ENCODE data around the gene CACNA1E.

Gene CACNA1E

DNA sequence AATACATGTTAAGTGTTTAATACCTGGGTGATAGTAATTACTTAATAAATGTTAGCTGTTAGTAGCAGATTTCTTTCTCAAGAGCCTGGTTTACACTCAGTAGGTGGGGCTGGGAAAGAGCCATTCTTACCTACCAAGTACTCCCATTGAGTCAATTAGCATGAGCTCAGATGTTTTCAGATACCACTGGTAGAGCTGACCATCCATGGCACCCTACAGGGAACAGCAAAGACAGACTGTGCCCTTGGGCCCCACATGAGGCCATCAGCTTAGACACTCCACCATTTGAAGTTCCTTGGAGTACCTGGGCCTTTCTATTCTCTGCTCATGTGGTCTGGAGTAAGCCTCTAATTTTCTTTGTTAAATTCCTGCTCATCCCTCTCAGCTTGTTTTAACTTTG, 179.3 kb downstream of the CACNA1E start:
- Mint-ChIP-seq H3K36me3 (ENCODE audit: low read depth) (no peaks in the 10 kb centered on the region), H3K27me3 (ENCODE audit: low read depth) (peaks cover 11% of the 10 kb centered on the region), H3K4me3 (no peak overlapping the region), H3K4me1 (ENCODE audit: low read depth) (no peaks in the 10 kb centered on the region), H3K9me3 (no peaks in the 10 kb centered on the region), H3K27ac (no peak overlapping the region)

DNA sequence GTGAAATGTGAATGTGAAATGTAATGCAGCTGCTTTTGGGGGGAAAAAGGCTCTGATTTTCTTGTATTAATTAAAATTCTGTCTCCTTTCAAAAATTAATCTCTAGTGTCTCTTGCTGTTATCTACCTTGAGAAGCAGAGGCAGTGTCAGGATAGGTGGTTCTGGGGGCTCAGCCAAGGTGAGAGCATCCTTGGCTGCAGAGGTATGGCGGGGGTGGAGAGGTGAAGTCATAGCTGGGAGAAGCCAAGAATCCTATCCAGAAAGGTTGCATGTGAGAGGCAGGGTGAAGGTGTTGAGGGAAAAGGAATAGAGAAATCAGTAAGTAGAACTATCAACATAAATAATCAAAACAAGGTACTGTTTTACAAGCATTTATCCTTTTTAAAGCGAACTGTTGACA, 181.2 kb downstream of the CACNA1E start:
- no peak overlapping the region for H3K27ac Mint-ChIP-seq
- no peaks in the 10 kb centered on the region for H3K9me3 Mint-ChIP-seq
- no peak overlapping the region for H3K4me3 Mint-ChIP-seq
- H3K27me3 Mint-ChIP-seq (ENCODE audit: low read depth): peaks cover 11% of the 10 kb centered on the region
- H3K4me1 Mint-ChIP-seq (ENCODE audit: low read depth): no peaks in the 10 kb centered on the region
- H3K36me3 Mint-ChIP-seq (ENCODE audit: low read depth): no peaks in the 10 kb centered on the region

DNA sequence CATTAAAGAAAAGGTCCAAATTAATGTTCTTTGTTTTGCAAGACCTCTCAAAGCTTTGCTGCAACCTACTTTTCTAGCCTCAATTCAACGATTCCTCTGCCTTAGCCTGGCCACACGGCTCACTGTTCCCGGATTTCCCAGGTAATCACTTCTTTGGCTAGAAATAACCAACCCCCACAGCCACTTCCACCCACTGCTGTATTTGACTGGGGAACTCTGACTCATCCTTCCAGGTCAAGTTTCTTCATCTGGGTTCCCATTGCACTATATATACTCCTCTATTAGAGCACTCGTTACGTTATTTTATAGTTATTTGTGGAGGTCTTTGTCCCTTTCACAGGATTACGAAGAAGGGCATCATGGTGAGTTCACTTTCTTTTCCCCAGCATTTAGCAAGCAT, 185.9 kb downstream of the CACNA1E start:
- no peaks in the 10 kb centered on the region for H3K36me3 Mint-ChIP-seq (ENCODE audit: low read depth)
- H3K4me1 Mint-ChIP-seq (ENCODE audit: low read depth): no peaks in the 10 kb centered on the region
- H3K9me3 Mint-ChIP-seq: no peaks in the 10 kb centered on the region
- H3K27ac Mint-ChIP-seq: no peak overlapping the region
- H3K27me3 Mint-ChIP-seq (ENCODE audit: low read depth): peaks cover 8% of the 10 kb centered on the region
- no peak overlapping the region for H3K4me3 Mint-ChIP-seq

DNA sequence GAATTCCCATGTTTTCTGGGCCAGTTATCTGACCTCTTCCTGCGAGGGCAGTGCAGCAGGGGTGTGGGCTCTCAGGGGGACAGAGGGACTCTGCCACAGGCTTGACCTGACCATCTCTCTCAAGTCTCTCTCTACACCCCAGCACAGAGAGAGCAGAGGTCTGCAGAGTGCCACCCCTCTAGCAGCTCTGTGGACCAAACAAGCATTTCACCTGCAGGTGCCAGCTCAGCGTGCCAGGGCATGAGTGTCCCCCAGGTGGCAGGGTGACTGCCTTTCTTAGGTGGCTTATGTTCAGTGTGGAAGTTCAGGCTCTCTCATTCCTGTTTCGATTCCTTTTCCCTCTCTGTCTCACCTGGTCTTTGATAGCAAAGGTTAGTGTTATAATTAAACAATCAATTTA, 191.3 kb downstream of the CACNA1E start:
- Mint-ChIP-seq H3K9me3 (no peaks in the 10 kb centered on the region), H3K27ac (no peak overlapping the region), H3K36me3 (ENCODE audit: low read depth) (no peaks in the 10 kb centered on the region), H3K4me1 (ENCODE audit: low read depth) (no peaks in the 10 kb centered on the region), H3K4me3 (no peak overlapping the region), H3K27me3 (ENCODE audit: low read depth) (peaks cover 4% of the 10 kb centered on the region)

DNA sequence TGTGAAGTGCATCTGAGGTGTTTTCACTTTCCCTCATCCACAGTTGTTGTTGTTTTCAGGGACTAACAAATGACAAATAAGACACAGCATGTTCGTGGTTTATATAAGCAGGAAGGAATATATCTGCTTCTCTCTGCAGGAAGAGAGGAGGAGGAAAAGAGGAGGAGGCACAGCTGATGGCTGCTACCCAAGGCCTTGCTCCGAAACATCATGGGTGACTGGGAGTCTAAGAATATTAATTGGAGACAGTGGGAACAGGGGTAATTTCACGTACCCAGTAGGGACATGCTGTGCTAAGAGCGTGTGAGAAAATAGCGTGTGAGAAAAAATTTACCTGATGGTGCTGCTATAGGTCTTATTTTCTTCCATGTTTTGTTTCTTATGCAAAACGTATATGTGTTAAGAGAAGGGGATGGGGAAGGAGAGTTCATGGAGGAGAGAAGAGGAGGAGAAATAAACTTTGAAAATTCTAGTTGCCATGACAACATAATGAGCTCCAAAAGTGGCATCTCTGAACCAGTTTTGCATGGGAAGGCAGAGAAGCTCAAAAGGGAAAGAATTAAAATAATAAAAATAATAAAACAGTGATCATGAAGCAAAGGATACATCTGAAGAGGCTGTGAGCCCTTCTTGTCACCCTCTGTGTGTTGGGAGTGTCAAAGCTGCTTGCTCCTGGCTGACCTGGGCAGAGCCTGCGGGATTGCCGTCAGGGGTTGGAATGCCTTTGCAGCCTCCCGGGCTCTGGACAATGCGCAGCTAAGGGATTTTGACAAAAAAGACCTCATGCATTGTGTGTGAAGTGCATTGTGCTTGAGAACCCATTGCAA, 192.0 kb downstream of the CACNA1E start:
- H3K27me3 Mint-ChIP-seq (ENCODE audit: low read depth): peaks cover 4% of the 10 kb centered on the region
- no peaks in the 10 kb centered on the region for H3K36me3 Mint-ChIP-seq (ENCODE audit: low read depth)
- H3K4me1 Mint-ChIP-seq (ENCODE audit: low read depth): no peaks in the 10 kb centered on the region
- no peak overlapping the region for H3K4me3 Mint-ChIP-seq
- no peak overlapping the region for H3K27ac Mint-ChIP-seq
- H3K9me3 Mint-ChIP-seq: no peaks in the 10 kb centered on the region

DNA sequence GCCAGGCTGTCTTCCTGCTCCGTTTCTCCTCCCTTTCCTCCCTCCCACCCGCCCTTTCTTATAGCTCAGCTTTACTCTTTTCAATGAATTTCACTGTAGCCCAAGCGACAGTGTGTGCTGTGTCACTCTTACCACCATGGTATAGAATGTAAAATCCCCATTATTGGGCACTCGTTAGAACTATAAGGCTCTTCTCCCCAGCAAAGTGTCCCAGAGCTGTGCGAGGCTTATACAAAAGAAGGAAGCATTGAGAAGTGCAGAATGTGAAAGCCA, 192.5 kb downstream of the CACNA1E start:
- Mint-ChIP-seq H3K36me3 (ENCODE audit: low read depth) (no peaks in the 10 kb centered on the region), H3K4me1 (ENCODE audit: low read depth) (no peaks in the 10 kb centered on the region), H3K27ac (no peak overlapping the region), H3K9me3 (no peaks in the 10 kb centered on the region), H3K4me3 (no peak overlapping the region), H3K27me3 (ENCODE audit: low read depth) (peaks cover 4% of the 10 kb centered on the region)

DNA sequence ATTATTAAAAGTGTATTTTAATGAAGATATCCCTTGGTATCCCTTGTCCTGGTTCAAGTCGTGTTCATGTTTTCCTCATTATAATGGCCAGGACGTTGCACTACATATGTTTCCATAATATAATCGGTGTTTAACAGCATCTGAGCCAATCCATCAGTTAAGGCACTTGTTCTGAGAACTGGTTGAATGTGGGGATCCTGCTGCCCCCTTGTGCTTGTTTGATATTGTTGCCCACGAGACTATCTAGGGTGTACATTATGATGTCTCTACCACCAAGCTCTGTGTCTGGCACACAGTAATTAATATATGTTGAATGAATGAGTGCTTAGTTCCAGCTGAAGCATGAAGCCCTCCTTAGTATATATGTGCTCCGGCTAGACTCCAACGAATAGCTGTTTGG, 193.0 kb downstream of the CACNA1E start:
- H3K27me3 Mint-ChIP-seq (ENCODE audit: low read depth): peaks cover 4% of the 10 kb centered on the region
- H3K4me1 Mint-ChIP-seq (ENCODE audit: low read depth): no peaks in the 10 kb centered on the region
- no peak overlapping the region for H3K4me3 Mint-ChIP-seq
- no peak overlapping the region for H3K27ac Mint-ChIP-seq
- no peaks in the 10 kb centered on the region for H3K9me3 Mint-ChIP-seq
- no peaks in the 10 kb centered on the region for H3K36me3 Mint-ChIP-seq (ENCODE audit: low read depth)

DNA sequence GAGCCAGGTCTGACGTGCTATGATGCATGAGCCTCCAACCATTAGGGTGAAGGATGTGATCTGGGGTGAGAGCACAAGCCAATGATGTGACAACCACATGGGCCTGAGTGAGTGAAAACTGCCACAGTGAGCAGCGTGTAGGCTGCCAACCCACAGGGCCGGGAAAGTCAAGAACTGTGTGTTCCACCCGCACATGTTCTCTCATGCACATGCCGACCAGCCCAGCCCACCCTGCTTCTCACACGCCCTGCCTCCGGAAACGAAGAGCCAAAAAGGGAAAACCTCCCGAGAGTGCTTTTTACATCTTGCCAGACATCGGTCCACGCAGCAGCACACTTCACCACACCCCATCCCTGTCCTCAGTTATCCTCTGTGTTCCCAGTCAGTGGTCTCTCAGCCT, 197.0 kb downstream of the CACNA1E start:
- H3K36me3 Mint-ChIP-seq (ENCODE audit: low read depth): no peaks in the 10 kb centered on the region

DNA sequence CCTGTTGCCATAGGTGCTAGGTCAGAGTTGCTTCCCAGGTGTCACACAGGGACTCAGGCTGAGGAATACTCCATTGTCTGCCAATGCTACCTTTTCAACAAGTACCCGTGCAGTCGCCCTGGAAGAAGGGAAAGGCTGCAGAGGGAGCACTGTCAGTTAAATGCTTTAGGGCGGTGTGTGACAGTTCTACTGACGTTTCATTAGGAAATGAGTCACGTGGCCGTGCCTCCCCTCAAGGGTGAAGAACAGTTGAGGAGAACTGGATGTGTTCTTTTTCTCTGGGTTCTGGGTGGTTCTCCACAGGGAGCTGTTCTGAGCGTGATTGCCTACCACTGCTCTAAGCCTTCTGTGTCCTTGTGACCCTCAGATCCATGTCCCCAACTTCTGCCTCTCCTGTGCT, 197.6 kb downstream of the CACNA1E start:
- H3K4me1 Mint-ChIP-seq (ENCODE audit: low read depth): no peaks in the 10 kb centered on the region
- H3K36me3 Mint-ChIP-seq (ENCODE audit: low read depth): no peaks in the 10 kb centered on the region
- no peak overlapping the region for H3K27ac Mint-ChIP-seq
- no peaks in the 10 kb centered on the region for H3K27me3 Mint-ChIP-seq (ENCODE audit: low read depth)
- no peaks in the 10 kb centered on the region for H3K9me3 Mint-ChIP-seq
- no peak overlapping the region for H3K4me3 Mint-ChIP-seq

More for the DNA sequence above, 197.0 kb downstream of the CACNA1E start:
- no peaks in the 10 kb centered on the region for H3K4me1 Mint-ChIP-seq (ENCODE audit: low read depth)
- H3K27me3 Mint-ChIP-seq (ENCODE audit: low read depth): no peaks in the 10 kb centered on the region
- H3K27ac Mint-ChIP-seq: no peak overlapping the region
- no peaks in the 10 kb centered on the region for H3K9me3 Mint-ChIP-seq
- no peak overlapping the region for H3K4me3 Mint-ChIP-seq

DNA sequence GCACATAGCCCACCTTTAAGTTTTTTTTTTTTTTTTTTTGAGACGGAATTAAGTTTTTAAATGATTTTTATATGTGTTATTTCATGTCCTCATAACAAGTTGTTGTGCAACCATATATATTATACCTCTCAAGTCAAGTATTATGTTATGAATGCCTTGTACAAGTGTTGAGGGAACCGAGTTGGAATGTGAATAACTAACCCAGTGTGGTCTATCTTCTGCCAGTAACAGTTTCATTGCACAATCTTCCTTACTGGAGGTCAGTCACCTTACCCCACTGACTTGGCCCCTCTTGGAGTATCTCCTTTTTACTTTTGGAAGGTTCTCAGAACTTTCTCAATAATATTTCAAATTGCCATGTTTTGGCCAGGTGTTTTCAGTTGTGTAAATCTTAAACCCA, 201.9 kb downstream of the CACNA1E start:
- Mint-ChIP-seq H3K27ac (no peak overlapping the region), H3K4me1 (ENCODE audit: low read depth) (no peaks in the 10 kb centered on the region), H3K4me3 (no peak overlapping the region), H3K36me3 (ENCODE audit: low read depth) (no peaks in the 10 kb centered on the region), H3K9me3 (peaks cover 6% of the 10 kb centered on the region), H3K27me3 (ENCODE audit: low read depth) (peaks cover 3% of the 10 kb centered on the region)

DNA sequence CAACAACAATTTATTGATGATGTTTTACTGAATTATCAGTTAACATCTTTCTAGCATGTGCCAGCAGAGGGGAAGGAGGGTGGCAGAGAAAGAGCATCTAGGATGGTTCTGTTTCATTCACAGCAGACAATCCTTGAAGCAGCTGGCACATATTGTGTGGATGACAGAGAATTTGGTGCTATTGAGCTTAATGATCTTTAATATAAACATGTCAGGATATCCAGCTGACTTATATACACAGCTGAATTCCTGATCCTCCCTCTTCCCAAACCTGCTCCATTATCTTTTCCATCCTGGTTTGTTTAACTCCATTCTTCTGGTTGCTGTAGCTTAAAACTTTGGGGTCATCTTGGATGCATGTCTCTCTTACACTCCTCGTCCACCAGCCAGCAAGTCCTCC, 218.6 kb downstream of the CACNA1E start:
- Mint-ChIP-seq H3K4me1 (ENCODE audit: low read depth) (no peaks in the 10 kb centered on the region), H3K4me3 (no peak overlapping the region), H3K36me3 (ENCODE audit: low read depth) (no peaks in the 10 kb centered on the region), H3K9me3 (no peaks in the 10 kb centered on the region), H3K27me3 (ENCODE audit: low read depth) (no peaks in the 10 kb centered on the region), H3K27ac (no peak overlapping the region)

DNA sequence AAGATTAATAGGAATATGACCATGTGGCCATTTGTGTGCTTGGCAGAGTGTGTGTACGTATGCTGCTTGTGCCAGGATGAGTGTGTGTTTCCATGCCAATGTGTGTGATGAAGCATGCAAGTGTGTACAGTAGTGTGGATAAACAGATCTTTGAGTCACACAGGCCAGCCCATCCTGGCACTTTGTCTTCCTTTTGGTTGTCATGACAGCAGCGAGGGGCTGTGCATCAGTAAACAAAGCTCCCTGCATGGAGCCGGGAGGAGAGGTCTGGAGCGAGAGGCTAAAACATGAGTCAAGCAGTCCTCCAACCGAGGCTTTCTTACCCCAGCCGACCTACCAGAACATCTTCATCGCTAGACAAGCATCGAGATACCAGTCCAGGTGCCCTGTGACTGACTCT, 221.2 kb downstream of the CACNA1E start:
- H3K9me3 Mint-ChIP-seq: no peaks in the 10 kb centered on the region
- H3K27me3 Mint-ChIP-seq (ENCODE audit: low read depth): no peaks in the 10 kb centered on the region
- no peak overlapping the region for H3K4me3 Mint-ChIP-seq
- H3K4me1 Mint-ChIP-seq (ENCODE audit: low read depth): no peaks in the 10 kb centered on the region
- no peaks in the 10 kb centered on the region for H3K36me3 Mint-ChIP-seq (ENCODE audit: low read depth)
- no peak overlapping the region for H3K27ac Mint-ChIP-seq

DNA sequence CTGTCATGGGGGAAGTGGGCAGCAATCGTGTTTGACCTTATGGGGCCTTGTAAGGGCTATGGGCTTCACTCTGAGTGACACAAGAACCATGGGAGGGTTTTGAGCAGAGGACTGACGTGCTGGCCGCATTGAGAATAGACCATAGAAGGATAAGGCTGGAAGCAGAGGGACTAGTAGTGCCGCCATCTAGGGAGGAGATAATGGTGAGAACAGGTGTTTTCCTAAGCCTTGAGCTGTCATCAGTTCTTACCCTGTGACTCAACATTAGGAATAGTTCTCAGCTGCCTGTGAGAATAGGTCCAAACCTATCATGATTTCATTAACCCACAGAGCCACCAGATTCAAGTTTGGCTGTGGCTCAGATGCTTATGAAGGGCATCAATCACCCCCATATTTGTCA, 228.5 kb downstream of the CACNA1E start:
- Mint-ChIP-seq H3K36me3 (ENCODE audit: low read depth) (no peaks in the 10 kb centered on the region), H3K4me1 (ENCODE audit: low read depth) (no peaks in the 10 kb centered on the region), H3K27me3 (ENCODE audit: low read depth) (no peaks in the 10 kb centered on the region), H3K9me3 (no peaks in the 10 kb centered on the region), H3K4me3 (no peak overlapping the region), H3K27ac (no peak overlapping the region)

DNA sequence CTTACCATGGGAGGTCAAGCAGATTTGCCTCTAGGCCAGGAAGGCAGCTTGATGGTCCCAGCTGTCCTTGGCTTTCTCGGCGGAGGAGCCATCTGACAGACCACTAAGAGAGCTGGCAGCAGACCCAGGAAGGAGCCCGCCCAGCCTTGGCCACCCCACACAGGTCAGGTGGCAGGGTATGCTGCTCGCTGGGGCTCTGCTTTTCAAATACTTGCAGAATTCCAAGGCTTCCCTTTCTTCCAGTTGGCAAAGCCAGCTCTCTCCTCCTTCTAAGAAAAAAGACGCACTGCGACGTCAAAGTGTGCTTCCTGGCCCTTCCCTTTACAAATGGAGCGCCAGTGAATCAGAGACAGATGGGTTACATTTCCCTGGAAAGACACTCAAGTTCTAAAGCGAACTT, 229.4 kb downstream of the CACNA1E start:
- Mint-ChIP-seq H3K27me3 (ENCODE audit: low read depth) (peaks cover 3% of the 10 kb centered on the region), H3K4me3 (no peak overlapping the region), H3K9me3 (no peaks in the 10 kb centered on the region), H3K27ac (no peak overlapping the region), H3K36me3 (ENCODE audit: low read depth) (no peaks in the 10 kb centered on the region), H3K4me1 (ENCODE audit: low read depth) (no peaks in the 10 kb centered on the region)

DNA sequence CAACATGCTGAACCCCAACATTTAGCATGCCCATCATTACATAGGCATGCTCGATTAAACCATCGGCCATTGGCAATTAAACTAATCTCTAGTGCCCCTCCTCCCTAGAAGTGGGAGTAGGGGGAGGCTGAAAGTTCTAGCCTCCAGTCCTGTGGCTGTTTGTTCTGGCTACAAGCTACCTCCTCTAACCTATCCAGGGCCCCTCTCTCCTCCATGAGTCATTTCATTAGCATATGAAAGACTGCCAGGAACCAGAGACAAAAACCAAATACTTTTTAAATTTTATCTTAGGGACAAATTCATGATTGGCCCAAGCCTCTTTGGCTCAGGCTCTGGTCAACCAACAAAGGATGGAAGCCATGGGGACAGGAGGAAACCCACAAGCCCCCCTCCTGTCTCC, 231.1 kb downstream of the CACNA1E start:
- Mint-ChIP-seq H3K9me3 (no peaks in the 10 kb centered on the region), H3K4me3 (no peak overlapping the region), H3K27ac (no peak overlapping the region), H3K27me3 (ENCODE audit: low read depth) (peaks cover 3% of the 10 kb centered on the region), H3K4me1 (ENCODE audit: low read depth) (no peaks in the 10 kb centered on the region), H3K36me3 (ENCODE audit: low read depth) (no peaks in the 10 kb centered on the region)

DNA sequence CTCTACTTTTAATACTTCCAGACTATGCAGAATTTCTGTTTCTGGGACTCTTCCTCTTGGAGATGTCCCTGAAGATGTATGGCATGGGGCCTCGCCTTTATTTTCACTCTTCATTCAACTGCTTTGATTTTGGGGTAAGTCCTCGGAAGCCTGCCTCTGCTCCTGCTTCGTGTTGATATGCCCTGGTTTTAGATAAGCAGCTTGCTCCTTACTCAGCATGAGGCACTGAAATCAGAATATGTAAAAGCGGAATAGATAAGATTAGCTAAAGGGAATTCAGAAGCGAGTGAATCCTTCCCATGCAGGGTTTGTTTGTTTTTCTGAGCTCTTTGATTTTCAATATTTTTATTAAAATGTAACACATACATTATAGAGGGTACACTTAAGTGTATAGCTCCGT, 234.7 kb downstream of the CACNA1E start:
- H3K36me3 Mint-ChIP-seq (ENCODE audit: low read depth): no peaks in the 10 kb centered on the region
- no peak overlapping the region for H3K27ac Mint-ChIP-seq
- H3K9me3 Mint-ChIP-seq: no peaks in the 10 kb centered on the region
- H3K4me1 Mint-ChIP-seq (ENCODE audit: low read depth): no peaks in the 10 kb centered on the region
- peaks cover 3% of the 10 kb centered on the region for H3K27me3 Mint-ChIP-seq (ENCODE audit: low read depth)
- no peak overlapping the region for H3K4me3 Mint-ChIP-seq

Measured in T-helper 1 cell treated with Interleukin-12 subunit alpha and Interleukin-12 subunit beta and Interleukin-4 antibody, amounts not matched to agents 30 μg/mL and 1 μg/mL, for 36 hours (primary cell).